K562 treated with DMSO at 1 percent for 4 hours (cell line): ENCODE measurements around the gene PAN3. TPM values are rescaled to one million over a fixed set of nuclear protein-coding genes. Genes with fewer than 3 reads are reported as not detected.

ENCODE experiments used
- total RNA-seq: library from RNA; unstranded; fragments of 300-600 nt; gene quantifications from 2 replicates; pipeline ENCODE4 v1.2.3, GENCODE V29; 2022; ENCODE audit not compliant: insufficient read depth

Gene PAN3
- total RNA-seq = 6.1 TPM in 2 replicates

GRCh38 chr13:28138012-28138755, at the start of gene PAN3:
Gene PAN3 (plus strand): TSS chr13:28138545. CDS start chr13:28138658, 113 bp downstream.

GRCh38 chr13:28100150-28101121, 37.9 kb upstream of the PAN3 start, which contains the start of gene FLT3:
Gene FLT3 (minus strand): TSS chr13:28100576. CDS start chr13:28100510, 66 bp downstream.

Other genes starting within 250 kb of the PAN3 start
- gene PDX1, start 218.5 kb upstream of the PAN3 start, total RNA-seq = not detected in 2 replicates
- not detected in 2 replicates for gene CDX2, start 169.2 kb upstream of the PAN3 start, total RNA-seq
- gene URAD, start 149.9 kb upstream of the PAN3 start, total RNA-seq = not detected in 2 replicates
- gene FLT3, start 38.0 kb upstream of the PAN3 start, total RNA-seq = not detected in 2 replicates